GM18873 (cell line): ENCODE measurements around the gene RSPH3.

Experiments
- ATAC-seq: cut with Tn5 transposase; IDR thresholded peaks from one replicate; pipeline ENCODE4 v1.9.1; 2021; ENCODE audit warnings: mild to moderate bottlenecking, moderate library complexity, moderate number of reproducible peaks; ENCODE audit not compliant: unreplicated experiment, low FRiP score

The RSPH3 gene

DNA sequence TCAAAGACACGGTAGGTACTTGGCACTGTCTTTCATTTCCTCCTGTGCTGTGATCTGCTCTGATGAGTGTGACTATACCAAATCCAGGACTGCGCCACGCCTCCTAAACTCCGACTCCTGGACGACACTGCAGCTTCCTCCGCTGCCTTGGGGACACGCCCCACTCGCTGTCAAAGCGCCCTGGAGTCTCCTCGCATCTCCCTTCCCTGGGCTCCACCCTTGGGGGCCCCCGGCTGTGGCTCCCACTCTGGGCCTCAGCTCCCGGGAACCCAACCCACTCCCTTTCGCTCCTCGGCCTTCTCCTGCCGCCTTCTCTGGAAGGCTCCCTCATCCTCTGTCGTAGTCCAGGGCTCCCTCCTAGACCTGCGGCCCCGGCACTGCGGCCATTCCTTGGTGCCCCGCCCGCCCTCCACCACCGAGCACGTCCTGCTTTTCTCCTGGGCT, 61.2 kb downstream of the RSPH3 start:
- ATAC-seq: no peak

DNA sequence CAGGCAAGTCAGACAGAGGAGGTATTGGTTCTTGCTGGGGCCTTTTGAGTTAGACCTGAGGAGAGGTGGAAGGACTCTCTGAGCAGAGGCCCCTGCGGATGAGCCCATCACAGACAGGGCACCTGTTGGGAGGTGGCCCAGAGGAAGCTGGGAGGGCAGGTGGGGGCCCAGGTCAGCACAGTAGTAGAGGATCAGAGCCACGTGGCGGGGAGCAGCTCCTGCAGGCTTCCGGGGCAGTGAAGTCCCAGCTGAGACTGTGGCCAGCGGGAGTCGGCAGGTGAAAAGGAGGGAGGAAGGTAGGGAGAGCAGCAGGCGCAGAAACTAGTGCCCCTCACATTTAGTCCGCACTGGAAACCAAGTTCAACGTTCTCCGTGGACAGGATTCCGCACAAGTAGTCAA, 61.8 kb downstream of the RSPH3 start:
- no peak for ATAC-seq

DNA sequence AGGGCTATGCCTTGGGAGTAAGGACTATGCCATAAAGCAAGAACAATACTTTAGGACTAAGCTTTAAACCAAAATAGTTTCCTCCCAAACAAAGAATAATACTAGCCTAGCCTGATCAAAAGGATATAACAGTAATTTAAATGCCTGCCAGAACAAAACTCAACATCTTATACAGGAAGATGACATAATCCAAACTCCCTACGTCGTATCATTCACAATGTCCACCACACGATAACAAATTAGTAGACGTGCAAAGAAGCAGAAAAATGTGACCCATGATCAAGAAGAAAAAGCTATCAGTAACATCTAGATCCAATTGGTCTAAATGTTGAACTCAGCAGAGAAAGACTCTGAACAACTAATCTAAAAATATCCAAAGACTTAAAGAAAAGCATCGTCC, 65.8 kb downstream of the RSPH3 start:
- ATAC-seq: no peak

DNA sequence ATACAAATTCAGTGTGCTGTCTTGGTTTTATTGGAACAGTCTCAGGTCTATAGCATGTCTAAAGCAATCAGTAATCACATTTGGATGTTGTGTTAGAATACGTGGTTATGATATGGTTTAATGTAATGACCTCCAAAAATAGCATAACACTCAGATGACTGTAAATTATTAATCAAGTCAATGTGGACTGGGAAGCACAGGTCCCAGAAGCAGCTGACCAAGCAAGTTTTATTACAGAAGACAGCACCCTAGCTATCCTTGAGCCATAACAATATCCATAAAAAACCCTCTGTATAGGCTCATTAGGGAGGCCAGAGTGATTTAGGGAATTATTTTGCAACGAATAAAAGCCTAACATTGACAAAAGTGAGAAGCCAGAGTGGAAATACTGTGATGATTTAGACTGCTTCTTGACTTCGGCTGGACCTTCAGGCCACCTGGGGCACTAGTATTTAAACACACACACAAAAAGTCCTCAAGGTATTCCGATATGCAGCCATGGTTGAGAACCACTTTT, 66.9 kb downstream of the RSPH3 start:
- no peak for ATAC-seq

DNA sequence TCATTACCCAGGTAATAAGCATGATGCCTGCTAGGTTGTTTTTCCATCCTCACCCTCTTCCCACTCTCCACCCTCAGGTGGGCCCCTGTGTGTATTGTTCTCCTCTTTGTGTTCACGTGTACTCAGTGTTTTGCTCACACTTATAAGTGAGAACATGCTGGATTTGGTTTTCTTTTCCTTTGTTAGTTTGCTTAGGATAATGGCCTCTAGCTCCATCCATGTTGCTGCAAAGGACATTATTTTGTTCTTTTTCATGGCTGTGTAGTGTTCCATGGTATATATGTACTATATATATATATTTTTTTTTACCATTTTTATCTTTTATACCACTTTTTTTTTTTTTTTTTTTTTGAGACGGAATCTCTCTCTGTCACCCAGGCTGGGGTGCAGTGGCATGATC, 71.9 kb downstream of the RSPH3 start:
- no peak for ATAC-seq

DNA sequence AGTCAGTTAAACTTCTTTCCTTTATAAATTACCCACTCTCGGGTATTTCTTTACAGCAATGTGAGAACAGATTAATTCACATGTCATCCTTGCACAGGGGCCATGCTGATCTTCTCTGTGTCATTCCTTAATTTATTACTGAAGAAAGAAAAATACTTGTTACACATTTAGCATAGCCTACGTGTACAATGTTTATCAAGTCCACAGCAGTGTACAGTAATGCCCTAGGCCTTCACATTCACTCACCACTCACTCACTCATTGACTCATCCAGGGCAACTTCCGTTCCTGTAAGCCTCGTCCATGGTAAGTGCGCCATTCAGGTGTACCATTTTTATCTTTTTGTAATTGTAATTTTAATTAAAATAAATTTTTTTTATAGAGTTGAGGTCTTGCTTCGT, 73.6 kb downstream of the RSPH3 start:
- no peak for ATAC-seq

DNA sequence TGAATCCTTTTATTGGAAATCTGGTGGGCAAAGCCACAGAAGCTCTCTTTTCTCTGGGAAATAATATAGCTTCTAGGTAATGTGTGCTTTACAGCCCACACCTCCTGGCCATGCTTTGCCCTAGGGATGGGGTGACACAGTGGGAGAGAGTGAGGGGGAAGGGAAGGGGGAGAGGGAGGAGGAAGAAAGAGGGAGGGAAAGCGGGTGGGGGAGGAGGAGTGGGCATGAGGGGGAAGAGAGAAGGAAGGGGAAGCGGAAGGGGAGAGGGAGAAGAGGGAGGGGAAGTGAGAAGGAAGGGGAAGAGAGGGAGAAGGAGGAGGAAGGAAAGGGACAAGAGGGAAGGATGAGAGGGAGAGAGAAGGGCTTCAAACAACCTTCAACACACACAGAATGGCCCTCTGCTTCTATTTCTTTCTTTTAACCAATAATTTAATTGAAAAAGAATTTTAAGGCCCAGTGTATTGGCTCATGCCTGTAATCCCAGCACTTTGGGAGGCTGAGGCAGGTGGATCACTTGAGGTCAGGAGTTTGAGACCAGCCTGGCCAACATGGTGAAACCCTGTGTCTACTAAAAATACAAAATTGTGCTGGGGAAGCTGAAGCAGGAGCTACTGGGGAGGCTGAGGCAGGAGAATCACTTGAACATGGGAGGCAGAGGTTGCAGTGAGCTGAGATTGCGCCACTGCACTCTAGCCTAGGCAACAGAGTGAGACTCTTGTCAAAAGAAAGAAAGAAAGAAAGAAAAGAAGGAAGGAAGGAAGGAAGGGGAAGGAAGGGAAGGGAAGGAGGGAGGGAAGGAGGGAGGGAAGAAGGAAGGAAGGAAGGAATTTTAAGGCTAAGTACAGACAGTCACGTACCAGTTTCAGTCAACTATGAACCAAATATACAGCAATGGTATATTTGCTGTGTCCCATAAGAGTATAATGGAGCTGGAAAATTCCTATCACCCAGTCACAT, 75.2 kb downstream of the RSPH3 start:
- no peak for ATAC-seq

DNA sequence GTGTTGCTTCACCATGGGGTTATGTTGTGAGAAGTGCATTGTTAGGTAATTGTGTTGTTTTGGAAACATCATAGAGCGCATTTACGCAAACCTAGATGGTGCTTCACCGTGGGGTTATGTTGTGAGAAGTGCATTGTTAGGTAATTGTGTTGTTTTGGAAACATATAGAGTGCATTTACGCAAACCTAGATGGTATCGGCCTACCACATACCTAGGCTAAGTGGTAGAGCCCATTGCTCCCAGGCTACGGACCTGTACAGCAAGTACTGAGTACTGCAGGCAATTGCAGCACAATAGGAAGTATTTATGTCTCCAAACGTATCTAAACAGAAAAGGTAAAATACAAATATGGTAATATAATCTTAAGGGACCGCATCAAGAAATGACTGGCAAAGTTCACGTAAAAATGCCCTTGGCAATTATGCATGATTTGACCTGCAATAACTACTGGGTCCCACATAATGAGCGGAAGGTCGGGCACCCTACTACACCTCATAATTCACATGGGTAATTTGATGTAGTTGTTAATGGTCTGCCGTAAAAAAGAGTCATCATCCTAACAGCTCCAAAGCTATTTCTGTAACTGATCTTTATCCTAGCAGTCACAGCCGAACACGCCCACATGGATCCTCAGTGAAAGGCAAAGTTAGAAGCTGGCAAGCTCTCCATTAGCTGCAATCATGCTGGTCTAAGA, 76.0 kb downstream of the RSPH3 start:
- no peak for ATAC-seq
